Neural cell (in vitro differentiated cells): ENCODE data around the gene ZP2. TPM values are rescaled to one million over a fixed set of nuclear protein-coding genes. Genes with fewer than 3 reads are reported as not detected.

ENCODE experiments used
- H2AFZ ChIP-seq: fragments of 200-600, 300-800 bp; sonication (generic), shearing (Covaris generic); 2 replicates; pipeline ENCODE4 v1.6.0; 2014; ENCODE audit warnings: low read depth, mild to moderate bottlenecking, antibody characterized with exemption, low read length, moderate library complexity
- H3F3A ChIP-seq: fragments of 200-600 bp; shearing (Covaris generic); 2 replicates; pipeline ENCODE4 v1.6.1; 2016; ENCODE audit warnings: mild to moderate bottlenecking, moderate library complexity, mixed read lengths, antibody characterized with exemption, low read length; ENCODE audit not compliant: insufficient read depth, poor library complexity, severe bottlenecking
- H3K27ac ChIP-seq: fragments of 200-600, 300-800 bp; sonication (generic), shearing (Covaris generic); 2 replicates; pipeline ENCODE4 v1.5.1; 2014; ENCODE audit warnings: mild to moderate bottlenecking, low read length, moderate library complexity
- H3K27me3 ChIP-seq: fragments of 300-800, 200-600 bp; sonication (generic), shearing (Covaris generic); 2 replicates; pipeline ENCODE4 v1.6.0; 2014; ENCODE audit warnings: mild to moderate bottlenecking, low read depth, low read length, moderate library complexity; ENCODE audit not compliant: insufficient read depth
- H3K36me3 ChIP-seq: fragments of 300-800, 200-600 bp; sonication (generic), shearing (Covaris generic); 2 replicates; pipeline ENCODE4 v1.5.1; 2014; ENCODE audit warnings: mild to moderate bottlenecking, antibody characterized with exemption, low read length, moderate library complexity; ENCODE audit not compliant: insufficient read depth
- H3K4me2 ChIP-seq: fragments of 300-800, 200-600 bp; sonication (generic), shearing (Covaris generic); 2 replicates; pipeline ENCODE4 v1.6.0; 2014; ENCODE audit warnings: mild to moderate bottlenecking, low read length
- H3K4me3 ChIP-seq: fragments of 300-800, 200-600 bp; sonication (generic), shearing (Covaris generic); 2 replicates; pipeline ENCODE4 v1.5.1; 2014; ENCODE audit warnings: mild to moderate bottlenecking, low read length, moderate library complexity
- H3K79me2 ChIP-seq: fragments of 200-600 bp; shearing (Covaris generic); replicated peaks from 2 replicates; pipeline ENCODE4 v1.6.0; 2014; ENCODE audit warnings: mild to moderate bottlenecking, low read length, moderate library complexity; ENCODE audit not compliant: insufficient read depth
- H3K9ac ChIP-seq: fragments of 300-800, 200-600 bp; sonication (generic), shearing (Covaris generic); 2 replicates; pipeline ENCODE4 v1.6.1; 2016; ENCODE audit warnings: mild to moderate bottlenecking, low read length, mixed read lengths
- H3K9me2 ChIP-seq: fragments of 200-600 bp; shearing (Covaris generic); 2 replicates; pipeline ENCODE4 v1.6.1; 2016; ENCODE audit warnings: mild to moderate bottlenecking, low read length, mixed read lengths; ENCODE audit not compliant: insufficient read depth
- H3K9me3 ChIP-seq: fragments of 200-600, 300-800 bp; sonication (generic), shearing (Covaris generic); 2 replicates; pipeline ENCODE4 v1.6.1; 2016; ENCODE audit warnings: mild to moderate bottlenecking, mixed run types, low read length, moderate library complexity, mixed read lengths
- H4K20me1 ChIP-seq: fragments of 200-600 bp; shearing (Covaris generic); 2 replicates; pipeline ENCODE4 v1.6.1; 2016; ENCODE audit warnings: mild to moderate bottlenecking, mixed run types; ENCODE audit not compliant: insufficient read depth
- EP300 ChIP-seq: fragments of 450-650 bp; conservative IDR thresholded peaks from 2 replicates; pipeline ENCODE4 v1.6.1; 2014; ENCODE audit warnings: antibody characterized with exemption, mild to moderate bottlenecking, moderate library complexity; ENCODE audit not compliant: poor library complexity, severe bottlenecking
- EZH2 ChIP-seq: fragments of 200-600, 300-800 bp; shearing (Covaris generic), sonication (generic); IDR thresholded peaks from 2 replicates; pipeline ENCODE4 v1.6.1; 2014; ENCODE audit warnings: antibody characterized with exemption, low read length, borderline replicate concordance, mild to moderate bottlenecking; ENCODE audit not compliant: insufficient read depth, poor library complexity, severe bottlenecking
- MXI1 ChIP-seq: fragments of 450-650 bp; conservative IDR thresholded peaks from 2 replicates; pipeline ENCODE4 v1.6.1; 2014; ENCODE audit warnings: antibody characterized with exemption, mild to moderate bottlenecking; ENCODE audit not compliant: poor library complexity, severe bottlenecking
- POLR2AphosphoS5 ChIP-seq: IDR thresholded peaks from 2 replicates; pipeline ENCODE4 v1.6.1; 2012
- RAD21 ChIP-seq: fragments of 450-650 bp; conservative IDR thresholded peaks from 2 replicates; pipeline ENCODE4 v1.6.1; 2014; ENCODE audit warnings: antibody characterized with exemption, mild to moderate bottlenecking, moderate library complexity
- SMC3 ChIP-seq: fragments of 450-650 bp; conservative IDR thresholded peaks from 2 replicates; pipeline ENCODE4 v1.6.1; 2014; ENCODE audit warnings: antibody characterized with exemption, mild to moderate bottlenecking, moderate library complexity; ENCODE audit not compliant: poor library complexity
- TAF1 ChIP-seq: IDR thresholded peaks from 2 replicates; pipeline ENCODE4 v1.6.1; 2012; ENCODE audit warnings: low read depth
- polyA plus RNA-seq: library from polyadenylated mRNA; depleted of rRNA; stranded (reverse); fragments of >200 nt; gene quantifications from 2 replicates; pipeline ENCODE4 v1.2.3, GENCODE V29; 2014
- TF ChIP-seq, protein P1 (sequence below): fragments of 450-650 bp; IDR thresholded peaks from 2 replicates; pipeline ENCODE4 v1.5.1; 2014; ENCODE audit warnings: antibody characterized with exemption, mild to moderate bottlenecking, moderate library complexity; ENCODE audit not compliant: poor library complexity, severe bottlenecking
- TF ChIP-seq, protein P2 (sequence below): IDR thresholded peaks from 2 replicates; pipeline ENCODE4 v1.6.1; 2012; ENCODE audit warnings: borderline replicate concordance

The ZP2 gene
- polyA plus RNA-seq, 1 donor from 2014 or later, result not detected

DNA sequence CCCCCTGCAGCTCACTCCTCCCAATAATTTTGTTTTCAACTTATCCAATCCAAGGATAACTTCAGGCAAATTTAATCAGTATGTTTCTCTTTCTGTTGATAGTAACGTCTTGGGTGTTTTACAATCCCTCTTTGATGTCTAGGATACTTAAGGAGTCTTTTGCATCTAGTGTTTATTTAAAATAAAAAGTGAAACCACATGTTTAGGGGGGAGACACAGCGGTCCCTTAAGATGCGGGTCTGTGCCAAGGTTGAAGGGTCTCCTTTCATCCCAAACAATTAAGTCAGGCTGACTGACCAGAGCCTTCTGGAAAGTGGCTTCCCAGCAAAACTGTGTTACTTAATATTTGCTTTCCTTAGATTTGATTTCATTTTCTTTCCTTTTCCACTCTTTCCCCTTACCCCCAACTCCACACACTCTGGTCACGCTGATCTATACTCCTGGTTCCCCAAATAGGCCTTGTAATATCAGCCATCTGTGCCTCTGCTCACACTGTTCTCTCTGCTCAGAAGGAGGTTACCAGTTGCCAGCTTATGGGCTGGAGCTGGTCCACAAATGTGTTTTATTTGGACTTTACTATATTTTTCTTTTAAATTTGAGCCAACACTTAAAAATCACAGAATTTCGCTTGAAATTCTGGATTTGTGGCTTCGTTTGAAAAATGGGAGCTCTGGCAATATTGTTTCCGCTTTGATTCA, 33.3 kb upstream of the ZP2 start:
- Histone ChIP-seq H3K27me3 (no peaks in the 10 kb centered on the region), H3K9ac (no peak overlapping the region), H3K4me2 (no peak overlapping the region), H4K20me1 (no peaks in the 10 kb centered on the region), H3K4me3 (no peak overlapping the region), H3K9me3 (no peaks in the 10 kb centered on the region), H3K27ac (no peak overlapping the region), H3K9me2 (no peaks in the 10 kb centered on the region), H2AFZ (no peak overlapping the region), H3K36me3 (no peaks in the 10 kb centered on the region), H3K79me2 (no peaks in the 10 kb centered on the region), H3F3A (no peaks in the 10 kb centered on the region)
- TF ChIP-seq, protein P1, sequence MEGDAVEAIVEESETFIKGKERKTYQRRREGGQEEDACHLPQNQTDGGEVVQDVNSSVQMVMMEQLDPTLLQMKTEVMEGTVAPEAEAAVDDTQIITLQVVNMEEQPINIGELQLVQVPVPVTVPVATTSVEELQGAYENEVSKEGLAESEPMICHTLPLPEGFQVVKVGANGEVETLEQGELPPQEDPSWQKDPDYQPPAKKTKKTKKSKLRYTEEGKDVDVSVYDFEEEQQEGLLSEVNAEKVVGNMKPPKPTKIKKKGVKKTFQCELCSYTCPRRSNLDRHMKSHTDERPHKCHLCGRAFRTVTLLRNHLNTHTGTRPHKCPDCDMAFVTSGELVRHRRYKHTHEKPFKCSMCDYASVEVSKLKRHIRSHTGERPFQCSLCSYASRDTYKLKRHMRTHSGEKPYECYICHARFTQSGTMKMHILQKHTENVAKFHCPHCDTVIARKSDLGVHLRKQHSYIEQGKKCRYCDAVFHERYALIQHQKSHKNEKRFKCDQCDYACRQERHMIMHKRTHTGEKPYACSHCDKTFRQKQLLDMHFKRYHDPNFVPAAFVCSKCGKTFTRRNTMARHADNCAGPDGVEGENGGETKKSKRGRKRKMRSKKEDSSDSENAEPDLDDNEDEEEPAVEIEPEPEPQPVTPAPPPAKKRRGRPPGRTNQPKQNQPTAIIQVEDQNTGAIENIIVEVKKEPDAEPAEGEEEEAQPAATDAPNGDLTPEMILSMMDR, result no peak
- TF ChIP-seq, protein P2, sequence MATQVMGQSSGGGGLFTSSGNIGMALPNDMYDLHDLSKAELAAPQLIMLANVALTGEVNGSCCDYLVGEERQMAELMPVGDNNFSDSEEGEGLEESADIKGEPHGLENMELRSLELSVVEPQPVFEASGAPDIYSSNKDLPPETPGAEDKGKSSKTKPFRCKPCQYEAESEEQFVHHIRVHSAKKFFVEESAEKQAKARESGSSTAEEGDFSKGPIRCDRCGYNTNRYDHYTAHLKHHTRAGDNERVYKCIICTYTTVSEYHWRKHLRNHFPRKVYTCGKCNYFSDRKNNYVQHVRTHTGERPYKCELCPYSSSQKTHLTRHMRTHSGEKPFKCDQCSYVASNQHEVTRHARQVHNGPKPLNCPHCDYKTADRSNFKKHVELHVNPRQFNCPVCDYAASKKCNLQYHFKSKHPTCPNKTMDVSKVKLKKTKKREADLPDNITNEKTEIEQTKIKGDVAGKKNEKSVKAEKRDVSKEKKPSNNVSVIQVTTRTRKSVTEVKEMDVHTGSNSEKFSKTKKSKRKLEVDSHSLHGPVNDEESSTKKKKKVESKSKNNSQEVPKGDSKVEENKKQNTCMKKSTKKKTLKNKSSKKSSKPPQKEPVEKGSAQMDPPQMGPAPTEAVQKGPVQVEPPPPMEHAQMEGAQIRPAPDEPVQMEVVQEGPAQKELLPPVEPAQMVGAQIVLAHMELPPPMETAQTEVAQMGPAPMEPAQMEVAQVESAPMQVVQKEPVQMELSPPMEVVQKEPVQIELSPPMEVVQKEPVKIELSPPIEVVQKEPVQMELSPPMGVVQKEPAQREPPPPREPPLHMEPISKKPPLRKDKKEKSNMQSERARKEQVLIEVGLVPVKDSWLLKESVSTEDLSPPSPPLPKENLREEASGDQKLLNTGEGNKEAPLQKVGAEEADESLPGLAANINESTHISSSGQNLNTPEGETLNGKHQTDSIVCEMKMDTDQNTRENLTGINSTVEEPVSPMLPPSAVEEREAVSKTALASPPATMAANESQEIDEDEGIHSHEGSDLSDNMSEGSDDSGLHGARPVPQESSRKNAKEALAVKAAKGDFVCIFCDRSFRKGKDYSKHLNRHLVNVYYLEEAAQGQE, result no peak

DNA sequence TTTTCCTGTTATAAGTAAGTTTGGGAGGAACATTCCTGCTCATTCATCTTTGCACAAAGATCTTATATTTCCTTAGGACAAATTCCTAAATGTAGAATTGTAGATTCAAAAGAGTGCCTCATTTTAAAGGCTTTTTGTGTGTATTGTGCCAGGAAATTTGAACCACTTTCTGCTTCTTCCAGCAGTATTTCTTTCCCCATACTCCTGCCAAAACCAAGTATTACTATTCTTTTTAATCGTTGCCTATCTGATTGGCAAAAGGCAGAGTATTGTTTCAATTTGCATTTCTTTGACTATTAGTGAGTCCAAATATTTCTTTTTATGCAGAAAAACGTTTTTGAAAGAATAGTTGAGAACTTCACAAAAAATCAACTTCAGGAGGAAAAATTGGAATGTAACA, 31.4 kb upstream of the ZP2 start:
- no peak for TF ChIP-seq MXI1
- TF ChIP-seq POLR2AphosphoS5, result no peak
- Histone ChIP-seq H3K79me2 (no peaks in the 10 kb centered on the region), H3K27me3 (no peaks in the 10 kb centered on the region)

DNA sequence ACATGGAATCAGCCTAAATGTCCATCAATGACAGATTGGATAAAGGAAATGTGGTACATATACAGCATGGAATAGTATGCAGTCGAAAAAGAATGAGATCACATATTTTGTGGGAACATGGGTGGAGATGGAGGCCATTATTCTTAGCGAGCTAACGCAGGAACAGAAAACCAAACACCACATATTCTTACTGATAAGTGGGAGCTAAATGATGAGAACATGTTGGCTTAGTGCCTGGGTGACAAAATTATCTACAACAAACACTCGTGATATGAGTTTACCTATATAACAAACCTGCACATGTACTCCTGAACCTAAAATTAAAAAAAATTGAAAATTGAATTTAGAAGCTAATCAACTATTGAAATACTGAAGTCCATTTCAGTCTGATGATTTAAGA, 28.3 kb upstream of the ZP2 start:
- Histone ChIP-seq H3F3A (no peaks in the 10 kb centered on the region), H3K27ac (no peak overlapping the region), H3K9me3 (no peaks in the 10 kb centered on the region), H4K20me1 (no peaks in the 10 kb centered on the region), H2AFZ (no peak overlapping the region), H3K79me2 (no peaks in the 10 kb centered on the region), H3K27me3 (no peaks in the 10 kb centered on the region), H3K9ac (no peak overlapping the region), H3K4me2 (no peak overlapping the region), H3K36me3 (no peaks in the 10 kb centered on the region), H3K9me2 (no peaks in the 10 kb centered on the region), H3K4me3 (no peak overlapping the region)
- TF ChIP-seq MXI1, result no peak
- TF ChIP-seq, protein P1, result no peak
- no peak for TF ChIP-seq EZH2
- TF ChIP-seq RAD21, result no peak
- no peak for TF ChIP-seq SMC3
- TF ChIP-seq POLR2AphosphoS5, result no peak
- no peak for TF ChIP-seq EP300
- no peak for TF ChIP-seq TAF1
- TF ChIP-seq, protein P2, result no peak

More for the DNA sequence above, 31.4 kb upstream of the ZP2 start:
- no peak overlapping the region for H3K4me2 ChIP-seq
- H3K9me2 ChIP-seq, result no peaks in the 10 kb centered on the region
- no peak overlapping the region for H3K9ac ChIP-seq
- no peak overlapping the region for H3K4me3 ChIP-seq
- H3K9me3 ChIP-seq, result no peaks in the 10 kb centered on the region
- no peak overlapping the region for H3K27ac ChIP-seq
- no peaks in the 10 kb centered on the region for H4K20me1 ChIP-seq
- no peaks in the 10 kb centered on the region for H3F3A ChIP-seq
- H2AFZ ChIP-seq, result no peak overlapping the region
- H3K36me3 ChIP-seq, result no peaks in the 10 kb centered on the region
